Adrenal gland (tissue), 5 donors: Measurements from ENCODE around the gene NTPCR.

ENCODE experiments used
- CTCF ChIP-seq, 6 experiments: fragments of 450-650 bp in 4 of 6; fragments of 200-600 bp in 2 of 6; sonication (generic) in 1 of 6; IDR thresholded peaks; 1 replicate in 5 of 6; 2 replicates in 1 of 6; pipeline versions ENCODE4 v1.5.1 to v1.8.0; 2016 to 2021; ENCODE audit warnings: antibody characterized with exemption in 6 of 6, mild to moderate bottlenecking in 2 of 6, moderate library complexity in 1 of 6
- POLR2A ChIP-seq, 2 donors: fragments of 450-650 bp; IDR thresholded peaks; one replicate each; pipeline ENCODE4 v1.6.1; 2017; ENCODE audit warnings: antibody characterized with exemption in 2 of 2, mild to moderate bottlenecking in 2 of 2, moderate library complexity in 1 of 2
- donor health status: DM: no; HTN: no; CAD: no.

- TF ChIP-seq CTCF (IDR thresholded peaks at IDR 0.05) (no peak), POLR2A (IDR thresholded peaks at IDR 0.05) (no peak)
Observed at GRCh38 chr1:233016798-233017197, 66.4 kb downstream of the NTPCR start.
